BE2C (cell line): ENCODE measurements around the gene UQCC2.

Experiments
- DNase-seq: peaks from one replicate; pipeline ENCODE4 v3.0.0-alpha.2; 2020
- H3K27me3 ChIP-seq: fragments of 250-450 bp; sonication (Bioruptor Pico); 2 replicates; pipeline ENCODE4 v1.5.1; 2020; ENCODE audit warnings: mild to moderate bottlenecking
- H3K36me3 ChIP-seq: fragments of 250-450 bp; sonication (Bioruptor Pico); 2 replicates; pipeline ENCODE4 v1.5.1; 2020; ENCODE audit warnings: mild to moderate bottlenecking
- H3K4me1 ChIP-seq: fragments of 250-450 bp; sonication (Bioruptor Pico); 2 replicates; pipeline ENCODE4 v1.5.1; 2020
- H3K4me3 ChIP-seq: 2 replicates; pipeline ENCODE4 v1.5.1; 2011; ENCODE audit warnings: low read depth, low read length
- H3K9me3 ChIP-seq: fragments of 250-450 bp; sonication (Bioruptor Pico); 2 replicates; pipeline ENCODE4 v1.5.1; 2020
- CTCF ChIP-seq: IDR thresholded peaks from 2 replicates; pipeline ENCODE4 v1.5.1; 2012; ENCODE audit warnings: mild to moderate bottlenecking, low read depth, low read length

The UQCC2 gene

GRCh38 chr6:33714385-33715040 lies 3.0 kb upstream of the UQCC2 start:
- no peaks in the 10 kb centered on the region for H3K9me3 ChIP-seq
- H3K4me1 ChIP-seq: no peaks in the 10 kb centered on the region
- DNase-seq: no peak
- H3K27me3 ChIP-seq: no peaks in the 10 kb centered on the region
- no peak overlapping the region for H3K4me3 ChIP-seq
- peaks cover 10% of the 10 kb centered on the region for H3K36me3 ChIP-seq
- TF ChIP-seq CTCF: no peak

GRCh38 chr6:33713786-33714185 lies 2.3 kb upstream of the UQCC2 start:
- H3K27me3 ChIP-seq: no peaks in the 10 kb centered on the region
- no peak overlapping the region for H3K4me3 ChIP-seq
- TF ChIP-seq CTCF: no peak
- H3K9me3 ChIP-seq: no peaks in the 10 kb centered on the region
- no peak for DNase-seq
- peaks cover 17% of the 10 kb centered on the region for H3K36me3 ChIP-seq
- no peaks in the 10 kb centered on the region for H3K4me1 ChIP-seq

GRCh38 chr6:33712914-33713313 lies 1.4 kb upstream of the UQCC2 start:
- no peaks in the 10 kb centered on the region for H3K27me3 ChIP-seq
- H3K36me3 ChIP-seq: peaks cover 22% of the 10 kb centered on the region
- DNase-seq: no peak
- no peaks in the 10 kb centered on the region for H3K4me1 ChIP-seq
- H3K9me3 ChIP-seq: no peaks in the 10 kb centered on the region
- no peak for TF ChIP-seq CTCF
- H3K4me3 ChIP-seq: no peak overlapping the region

GRCh38 chr6:33710296-33711121 lies 991 bp downstream of the UQCC2 start:
- no peaks in the 10 kb centered on the region for H3K4me1 ChIP-seq
- H3K9me3 ChIP-seq: no peaks in the 10 kb centered on the region
- TF ChIP-seq CTCF: no peak
- H3K36me3 ChIP-seq: peaks cover 22% of the 10 kb centered on the region
- no peak for DNase-seq
- H3K4me3 ChIP-seq: peak overlapping the region; percentile 85
- H3K27me3 ChIP-seq: no peaks in the 10 kb centered on the region

- Histone ChIP-seq H3K36me3 (peaks cover 22% of the 10 kb centered on the region), H3K4me3 (no peak overlapping the region), H3K27me3 (no peaks in the 10 kb centered on the region), H3K9me3 (no peaks in the 10 kb centered on the region), H3K4me1 (no peaks in the 10 kb centered on the region)
- DNase-seq: no peak
- no peak for TF ChIP-seq CTCF
Measured at GRCh38 chr6:33709605-33710295, 1.8 kb downstream of the UQCC2 start.
